GM19238 (cell line): Measurements from ENCODE around the gene SLC22A16.
"Not testable (repeated sequence)": the region's sequence is repeated elsewhere in the genome, so short reads cannot be mapped to it uniquely, and the experiment has no call there.

Source experiments
- DNase-seq: peaks from one replicate; pipeline ENCODE4 v3.0.0; 2011; ENCODE audit warnings: low spot score; ENCODE audit not compliant: insufficient read length

SLC22A16 gene

DNA sequence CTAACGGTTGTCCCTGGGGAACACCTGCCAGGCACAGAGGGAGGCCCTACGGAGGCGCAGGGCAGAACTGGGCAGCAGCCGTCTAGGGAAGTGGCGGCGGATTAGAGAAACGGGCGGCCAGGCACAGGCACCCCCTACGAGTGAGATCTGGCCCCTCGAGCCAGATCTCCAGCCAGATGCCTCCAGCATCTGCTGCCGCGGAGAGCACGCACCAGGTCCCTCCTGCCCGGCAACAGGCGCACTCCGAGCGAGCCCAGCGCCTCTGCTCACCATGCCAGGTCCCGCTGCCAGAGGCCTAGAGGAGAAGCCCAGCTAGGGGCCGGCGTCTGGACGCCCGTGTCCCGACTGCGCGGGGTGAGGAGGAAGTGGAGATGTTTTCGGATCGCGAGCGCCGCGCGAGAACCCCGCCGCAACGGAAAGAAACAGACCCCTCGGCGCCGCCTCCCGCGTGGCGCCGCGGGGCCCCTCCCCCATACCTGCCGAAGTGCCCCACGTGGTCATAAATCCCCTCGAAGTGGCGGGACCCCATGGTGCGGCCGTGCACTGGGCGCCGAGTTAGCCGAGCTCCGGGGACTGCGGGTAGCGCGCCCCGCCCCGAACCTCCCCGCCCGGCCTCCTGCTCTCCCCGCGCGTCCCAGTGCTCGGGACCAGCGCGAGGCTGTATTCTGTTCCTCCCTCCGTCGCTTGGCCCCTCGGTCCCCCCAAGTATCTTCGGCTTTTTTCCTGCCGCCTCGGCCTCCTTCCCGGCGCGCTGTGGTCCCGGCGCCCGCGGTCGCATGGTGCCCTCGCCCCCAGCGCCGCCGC lies at the start of gene SLC22A16:
Gene SLC22A16 (minus strand): TSS at position 568 of the 804 bp plus-strand sequence. CDS start 39 bp downstream, at position 529.
- no peak for DNase-seq

- no peak for DNase-seq
Measured at GRCh38 chr6:110525001-110525400, 48.6 kb upstream of the SLC22A16 start.

- DNase-seq, result no peak
Measured at GRCh38 chr6:110524305-110524704, 47.9 kb upstream of the SLC22A16 start.

DNA sequence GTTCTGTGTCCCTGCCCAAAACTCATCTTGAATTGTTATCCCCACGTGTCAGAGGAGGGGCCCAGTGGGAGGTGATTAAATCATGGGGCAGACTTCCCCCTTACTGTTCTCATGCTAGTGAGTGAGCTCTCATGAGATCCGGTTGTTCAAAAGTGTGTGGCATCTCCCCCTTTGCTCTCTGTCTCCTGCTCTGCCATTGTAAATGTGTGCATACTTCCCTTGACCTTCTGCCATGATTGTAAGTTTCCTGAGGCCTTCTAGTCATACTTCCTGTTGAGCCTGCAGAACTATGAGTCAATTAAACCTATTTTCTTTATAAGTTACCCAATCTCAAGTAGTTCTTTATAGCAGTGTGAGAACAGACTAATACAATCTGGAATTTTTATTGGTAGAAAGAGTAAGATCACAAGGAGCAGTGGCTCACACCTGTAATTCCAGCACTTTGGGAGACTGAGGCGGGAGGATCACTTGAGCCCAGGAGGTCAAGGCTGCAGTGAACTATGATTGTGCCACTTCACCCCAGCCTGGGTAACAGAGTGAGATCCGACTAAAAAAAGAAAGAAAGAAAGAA lies 47.1 kb upstream of the SLC22A16 start:
- DNase-seq, result no peak

DNA sequence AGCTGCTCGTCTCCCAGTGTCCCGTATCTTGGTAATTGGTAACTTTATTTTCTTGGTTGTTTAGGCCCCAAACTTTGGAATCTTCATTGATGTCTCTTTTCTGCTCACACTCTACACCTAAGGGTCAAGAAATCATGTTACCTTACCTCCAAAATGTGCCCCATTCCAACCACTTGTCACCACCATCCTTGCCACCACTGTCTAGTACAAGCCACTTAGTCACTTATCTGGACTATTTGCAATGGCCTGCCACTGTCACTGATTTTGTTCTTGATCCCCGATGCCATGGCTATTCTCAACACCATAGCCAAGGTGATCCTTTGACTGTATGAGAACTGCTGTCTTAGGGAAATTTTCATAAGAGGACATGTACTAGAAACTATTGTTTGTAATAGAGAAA lies 46.0 kb upstream of the SLC22A16 start:
- no peak for DNase-seq

GRCh38 chr6:110520992-110521543 lies 44.7 kb upstream of the SLC22A16 start:
- DNase-seq, result no peak

- no peak for DNase-seq
Measured at GRCh38 chr6:110520209-110520965, 44.0 kb upstream of the SLC22A16 start.

- no peak for DNase-seq
Measured at GRCh38 chr6:110517601-110518281, 41.3 kb upstream of the SLC22A16 start.

GRCh38 chr6:110517034-110517433 lies 40.6 kb upstream of the SLC22A16 start:
- DNase-seq, result no peak

- DNase-seq, result no peak
Measured at GRCh38 chr6:110514818-110515217, 38.4 kb upstream of the SLC22A16 start.

GRCh38 chr6:110512991-110513390 lies 36.6 kb upstream of the SLC22A16 start:
- DNase-seq, result no peak

DNA sequence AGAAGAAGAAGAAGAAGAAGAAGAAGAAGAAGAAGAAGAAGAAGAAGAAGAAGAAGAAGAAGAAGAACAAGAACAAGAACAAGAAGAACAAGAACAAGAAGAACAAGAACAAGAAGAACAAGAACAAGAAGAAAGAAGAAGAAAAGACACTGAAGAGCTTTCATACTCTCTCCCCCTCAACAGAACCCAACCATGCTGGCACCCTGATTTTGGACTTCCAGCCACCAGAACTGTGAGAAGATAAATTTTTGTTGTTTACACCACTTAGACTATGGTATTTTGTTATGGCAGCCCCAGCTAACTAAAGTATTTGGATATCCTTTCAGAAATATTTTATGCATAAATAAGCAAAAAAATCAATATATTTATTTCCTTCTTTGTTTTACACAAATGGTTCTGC lies 36.1 kb upstream of the SLC22A16 start:
- not testable (repeated sequence) for DNase-seq

DNA sequence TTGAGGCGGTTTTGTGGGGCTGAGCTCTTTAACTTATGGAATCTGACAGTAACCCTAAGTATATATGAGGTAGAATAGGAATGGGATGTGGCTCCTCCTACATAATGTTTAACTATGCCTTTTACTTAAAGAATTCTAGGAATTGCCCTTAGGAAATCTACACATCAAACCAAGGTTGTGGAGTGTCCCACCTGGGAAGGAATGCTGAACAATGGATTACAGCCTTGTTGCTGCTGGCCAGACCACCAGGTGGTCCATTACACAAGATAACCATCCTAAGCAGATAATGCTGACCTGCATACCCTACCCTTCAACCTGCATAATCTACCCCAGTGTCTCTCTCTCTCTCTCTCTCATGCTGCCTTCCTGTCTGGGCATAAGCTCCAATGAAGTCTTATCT lies 35.0 kb upstream of the SLC22A16 start:
- no peak for DNase-seq

DNA sequence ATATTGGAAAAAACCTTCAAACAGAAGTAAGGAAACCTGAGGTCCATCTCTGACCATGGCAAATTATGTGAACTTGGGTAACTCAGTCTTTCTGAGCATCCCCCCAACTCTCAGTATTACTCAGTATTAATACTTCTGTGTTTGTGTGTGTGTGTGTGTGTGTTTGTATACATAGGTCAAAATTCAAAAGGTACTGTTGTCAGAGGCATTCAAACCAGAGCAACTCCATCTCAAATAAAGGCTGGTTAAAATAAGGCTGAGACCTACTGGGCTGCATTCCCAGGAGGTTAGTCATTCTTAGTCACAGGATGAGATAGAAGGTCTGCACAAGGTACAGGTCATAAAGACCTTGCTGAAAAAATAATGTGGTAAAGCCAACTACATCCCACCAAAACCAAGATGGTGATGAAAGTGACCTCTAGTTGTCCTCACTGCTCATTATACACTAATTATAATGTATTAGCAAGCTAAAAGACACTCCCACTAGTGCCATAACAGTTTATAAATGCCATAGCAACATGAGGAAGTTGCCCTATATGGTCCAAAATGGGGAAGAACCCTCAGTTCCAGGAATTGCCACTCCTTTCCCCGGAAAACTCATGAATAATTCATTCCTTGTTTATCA lies 33.3 kb upstream of the SLC22A16 start:
- DNase-seq, result no peak

GRCh38 chr6:110504891-110505290 lies 28.5 kb upstream of the SLC22A16 start:
- not testable (repeated sequence) for DNase-seq

DNA sequence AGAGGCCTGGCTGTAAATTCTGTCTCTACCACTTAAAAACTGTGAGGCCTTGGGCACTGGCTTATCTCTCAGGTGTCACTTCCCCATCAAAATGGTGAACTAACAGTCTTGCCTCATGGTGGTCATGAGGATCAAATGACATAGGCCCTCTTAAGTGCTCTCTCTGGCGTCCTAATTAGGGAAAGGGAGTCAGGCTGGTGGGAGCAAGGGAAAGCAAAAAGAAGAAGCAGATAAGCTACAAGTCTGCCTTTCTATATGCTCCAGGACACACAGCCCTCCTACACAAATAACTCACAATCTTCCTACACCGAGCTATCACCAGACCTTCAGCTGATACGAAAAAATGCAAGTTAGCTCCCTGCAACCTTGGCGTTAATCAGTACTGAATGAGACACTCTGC lies 19.5 kb upstream of the SLC22A16 start:
- DNase-seq, result no peak

- no peak for DNase-seq
Measured at GRCh38 chr6:110493253-110493800, 16.9 kb upstream of the SLC22A16 start.

- no peak for DNase-seq
Measured at GRCh38 chr6:110492584-110492983, 16.2 kb upstream of the SLC22A16 start.

DNA sequence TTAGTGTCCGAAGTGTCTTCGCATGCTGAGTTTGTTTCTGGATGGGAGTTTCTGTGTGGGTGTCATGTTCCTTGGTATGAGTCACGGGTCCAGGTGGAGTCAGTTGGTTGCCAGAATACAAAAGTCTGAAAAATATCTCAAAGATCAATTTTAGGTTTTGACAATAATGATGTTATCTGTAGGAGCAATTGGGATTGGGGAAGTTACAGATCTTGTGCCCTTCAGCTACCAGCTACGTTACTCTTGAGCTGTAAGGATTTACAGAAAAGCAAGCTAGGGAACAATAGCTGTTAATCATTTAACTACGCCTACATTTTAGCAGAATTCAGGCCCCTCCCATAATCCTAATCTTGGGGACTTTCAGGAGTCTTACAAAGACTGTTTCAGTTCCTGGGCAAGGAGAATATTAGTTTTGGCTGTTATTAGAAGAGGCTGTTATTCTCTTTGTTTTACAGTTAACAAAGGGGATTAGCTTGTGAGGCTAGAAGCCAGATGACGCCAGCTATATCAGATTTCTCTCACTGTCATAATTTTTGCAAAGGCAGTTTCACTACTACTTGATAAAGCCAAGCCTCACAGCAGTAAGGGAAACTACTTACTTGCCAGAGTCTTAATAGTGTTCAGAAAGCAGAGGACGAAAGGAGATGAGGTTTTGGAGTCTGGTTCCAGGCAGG lies 15.4 kb upstream of the SLC22A16 start:
- no peak for DNase-seq

GRCh38 chr6:110491299-110491643 lies 14.9 kb upstream of the SLC22A16 start:
- DNase-seq, result no peak
